Astrocyte of the hippocampus (primary cell): ENCODE results near the gene XIRP1.
"Not testable (repeated sequence)": the region's sequence is repeated elsewhere in the genome, so short reads cannot be mapped to it uniquely, and the experiment has no call there.

Source experiments
- DNase-seq: peaks from one replicate; pipeline ENCODE4 v3.0.0; 2011; ENCODE audit warnings: low read depth, low spot score

The XIRP1 gene

GRCh38 chr3:39185959-39186691, 6.3 kb downstream of the XIRP1 start:
- DNase-seq = no peak

GRCh38 chr3:39185326-39185958, 7.0 kb downstream of the XIRP1 start:
- no peak for DNase-seq

- DNase-seq = no peak
Measured at GRCh38 chr3:39184968-39185285, 7.5 kb downstream of the XIRP1 start.

- DNase-seq = no peak
Measured at GRCh38 chr3:39184081-39184967, 8.1 kb downstream of the XIRP1 start.

- DNase-seq = no peak
Measured at GRCh38 chr3:39183211-39184080, 8.9 kb downstream of the XIRP1 start.

GRCh38 chr3:39181408-39182335, 10.7 kb downstream of the XIRP1 start:
- DNase-seq = no peak

GRCh38 chr3:39180546-39181346, 11.6 kb downstream of the XIRP1 start:
- DNase-seq = peak; percentile 95

- DNase-seq = no peak
Measured at GRCh38 chr3:39180183-39180545, 12.2 kb downstream of the XIRP1 start.

- no peak for DNase-seq
Measured at GRCh38 chr3:39178553-39178952, 13.8 kb downstream of the XIRP1 start.

GRCh38 chr3:39177708-39178332, 14.6 kb downstream of the XIRP1 start:
- DNase-seq = peak; percentile 95

GRCh38 chr3:39176025-39176714, 16.2 kb downstream of the XIRP1 start:
- DNase-seq = no peak

GRCh38 chr3:39173318-39174125, 18.9 kb downstream of the XIRP1 start:
- DNase-seq = no peak

GRCh38 chr3:39171860-39172259, 20.5 kb downstream of the XIRP1 start:
- DNase-seq = no peak

GRCh38 chr3:39170877-39171276, 21.5 kb downstream of the XIRP1 start:
- not testable (repeated sequence) for DNase-seq

GRCh38 chr3:39170461-39170860, 21.9 kb downstream of the XIRP1 start:
- no peak for DNase-seq

- DNase-seq = no peak
Measured at GRCh38 chr3:39169712-39170111, 22.7 kb downstream of the XIRP1 start.

GRCh38 chr3:39168156-39168780, 24.1 kb downstream of the XIRP1 start:
- no peak for DNase-seq
